ENCODE measurements around the gene FOXQ1.
"Not testable (repeated sequence)": the region's sequence is repeated elsewhere in the genome, so short reads cannot be mapped to it uniquely, and the experiment has no call there.

The FOXQ1 gene

GRCh38 chr6:1347161-1347560 is 35.3 kb downstream of the FOXQ1 start:
- no peaks in the 10 kb centered on the region for H3K27me3 ChIP-seq (ENCODE audit: insufficient read depth, low read length)
- H3K9ac ChIP-seq (ENCODE audit: low read depth, low read length): no peak overlapping the region
- H3K4me3 ChIP-seq (ENCODE audit: low read length): no peak overlapping the region
- H3K36me3 ChIP-seq (ENCODE audit: insufficient read depth, low read depth, low read length): no peaks in the 10 kb centered on the region
- H3K4me1 ChIP-seq (ENCODE audit: insufficient read depth, low read length): peaks cover 18% of the 10 kb centered on the region; the same call in 1 of the 2 replicates
- peaks cover 30% of the 10 kb centered on the region for H3K9me3 ChIP-seq (ENCODE audit: insufficient read depth, low read depth, low read length)
- no peak overlapping the region for H3K27ac ChIP-seq (ENCODE audit: low read length)

GRCh38 chr6:1348675-1349074 is 36.8 kb downstream of the FOXQ1 start:
- Histone ChIP-seq H3K9me3 (ENCODE audit: insufficient read depth, low read depth, low read length) (peaks cover 34% of the 10 kb centered on the region), H3K27ac (ENCODE audit: low read length) (no peak overlapping the region), H3K9ac (ENCODE audit: low read depth, low read length) (no peak overlapping the region), H3K27me3 (ENCODE audit: insufficient read depth, low read length) (no peaks in the 10 kb centered on the region), H3K4me1 (ENCODE audit: insufficient read depth, low read length) (peaks cover 18% of the 10 kb centered on the region; the same call in 1 of the 2 replicates), H3K36me3 (ENCODE audit: insufficient read depth, low read depth, low read length) (no peaks in the 10 kb centered on the region), H3K4me3 (ENCODE audit: low read length) (no peak overlapping the region; the same call in 1 of the 2 replicates)

- no peak overlapping the region for H3K4me3 ChIP-seq (ENCODE audit: low read length)
- H3K36me3 ChIP-seq (ENCODE audit: insufficient read depth, low read depth, low read length): no peaks in the 10 kb centered on the region
- H3K9me3 ChIP-seq (ENCODE audit: insufficient read depth, low read depth, low read length): peaks cover 28% of the 10 kb centered on the region
- no peaks in the 10 kb centered on the region for H3K27me3 ChIP-seq (ENCODE audit: insufficient read depth, low read length)
- H3K9ac ChIP-seq (ENCODE audit: low read depth, low read length): no peak overlapping the region
- no peak overlapping the region for H3K27ac ChIP-seq (ENCODE audit: low read length)
- peaks cover 18% of the 10 kb centered on the region; the same call in 1 of the 2 replicates for H3K4me1 ChIP-seq (ENCODE audit: insufficient read depth, low read length)
These were observed 37.8 kb downstream of the FOXQ1 start for GRCh38 chr6:1349655-1350054.

- Histone ChIP-seq H3K4me1 (ENCODE audit: insufficient read depth, low read length) (peaks cover 18% of the 10 kb centered on the region; the same call in 1 of the 2 replicates), H3K27ac (ENCODE audit: low read length) (no peak overlapping the region), H3K36me3 (ENCODE audit: insufficient read depth, low read depth, low read length) (no peaks in the 10 kb centered on the region), H3K4me3 (ENCODE audit: low read length) (no peak overlapping the region), H3K27me3 (ENCODE audit: insufficient read depth, low read length) (no peaks in the 10 kb centered on the region), H3K9ac (ENCODE audit: low read depth, low read length) (no peak overlapping the region), H3K9me3 (ENCODE audit: insufficient read depth, low read depth, low read length) (peaks cover 21% of the 10 kb centered on the region)
These were observed 39.6 kb downstream of the FOXQ1 start for GRCh38 chr6:1351381-1352008.

GRCh38 chr6:1355068-1355467 is 43.2 kb downstream of the FOXQ1 start:
- H3K36me3 ChIP-seq (ENCODE audit: insufficient read depth, low read depth, low read length); H3K4me3 ChIP-seq (ENCODE audit: low read length); H3K9ac ChIP-seq (ENCODE audit: low read depth, low read length); H3K27me3 ChIP-seq (ENCODE audit: insufficient read depth, low read length); H3K4me1 ChIP-seq (ENCODE audit: insufficient read depth, low read length); H3K27ac ChIP-seq (ENCODE audit: low read length): not testable (repeated sequence)
- H3K9me3 ChIP-seq (ENCODE audit: insufficient read depth, low read depth, low read length): peaks cover 21% of the 10 kb centered on the region

- H3K9ac ChIP-seq (ENCODE audit: low read depth, low read length); H3K4me3 ChIP-seq (ENCODE audit: low read length); H3K36me3 ChIP-seq (ENCODE audit: insufficient read depth, low read depth, low read length); H3K9me3 ChIP-seq (ENCODE audit: insufficient read depth, low read depth, low read length); H3K27ac ChIP-seq (ENCODE audit: low read length); H3K27me3 ChIP-seq (ENCODE audit: insufficient read depth, low read length): not testable (repeated sequence)
- H3K4me1 ChIP-seq (ENCODE audit: insufficient read depth, low read length): peaks cover 10% of the 10 kb centered on the region; the same call in 1 of the 2 replicates
These were observed 49.8 kb downstream of the FOXQ1 start for GRCh38 chr6:1361717-1362116.

- no peak overlapping the region for H3K27ac ChIP-seq (ENCODE audit: low read length)
- no peak overlapping the region for H3K9ac ChIP-seq (ENCODE audit: low read depth, low read length)
- H3K27me3 ChIP-seq (ENCODE audit: insufficient read depth, low read length): peaks cover 9% of the 10 kb centered on the region
- H3K4me1 ChIP-seq (ENCODE audit: insufficient read depth, low read length): peaks cover 10% of the 10 kb centered on the region; the same call in 1 of the 2 replicates
- no peak overlapping the region for H3K4me3 ChIP-seq (ENCODE audit: low read length)
- no peaks in the 10 kb centered on the region for H3K9me3 ChIP-seq (ENCODE audit: insufficient read depth, low read depth, low read length)
- no peaks in the 10 kb centered on the region for H3K36me3 ChIP-seq (ENCODE audit: insufficient read depth, low read depth, low read length)
These were observed 50.7 kb downstream of the FOXQ1 start for GRCh38 chr6:1362643-1363042.

- Histone ChIP-seq H3K27ac (ENCODE audit: low read length) (no peak overlapping the region), H3K36me3 (ENCODE audit: insufficient read depth, low read depth, low read length) (no peaks in the 10 kb centered on the region), H3K9ac (ENCODE audit: low read depth, low read length) (no peak overlapping the region), H3K4me1 (ENCODE audit: insufficient read depth, low read length) (peaks cover 10% of the 10 kb centered on the region; the same call in 1 of the 2 replicates), H3K27me3 (ENCODE audit: insufficient read depth, low read length) (peaks cover 9% of the 10 kb centered on the region), H3K9me3 (ENCODE audit: insufficient read depth, low read depth, low read length) (no peaks in the 10 kb centered on the region), H3K4me3 (ENCODE audit: low read length) (no peak overlapping the region)
These were observed 51.4 kb downstream of the FOXQ1 start for GRCh38 chr6:1363298-1363697.

GRCh38 chr6:1363729-1364572 is 52.1 kb downstream of the FOXQ1 start:
- H3K9ac ChIP-seq (ENCODE audit: low read depth, low read length): no peak overlapping the region
- no peaks in the 10 kb centered on the region for H3K9me3 ChIP-seq (ENCODE audit: insufficient read depth, low read depth, low read length)
- H3K4me3 ChIP-seq (ENCODE audit: low read length): no peak overlapping the region
- H3K4me1 ChIP-seq (ENCODE audit: insufficient read depth, low read length): peaks cover 10% of the 10 kb centered on the region; the same call in 1 of the 2 replicates
- no peaks in the 10 kb centered on the region for H3K36me3 ChIP-seq (ENCODE audit: insufficient read depth, low read depth, low read length)
- H3K27me3 ChIP-seq (ENCODE audit: insufficient read depth, low read length): peaks cover 9% of the 10 kb centered on the region
- H3K27ac ChIP-seq (ENCODE audit: low read length): no peak overlapping the region
